OCI-LY7 (cell line): ENCODE data around the gene CRY2. TPM values are rescaled to one million over a fixed set of nuclear protein-coding genes. Genes with fewer than 3 reads are reported as not detected.
A peak's percentile ranks its signal among the peaks of the same experiment; 100 is the strongest.

ENCODE experiments used
- BruUV-seq: library from RNA; stranded (reverse); fragments of 400-500 nt; replicated peaks from 2 replicates; lab custom pipeline; 2021; lab: Mats Ljungman, UMichigan
- CTCF ChIA-PET: fragments of 300-600 bp; sonication (Branson Sonifier 250); formaldehyde crosslinking; loops from one replicate; lab custom pipeline; 2022; ENCODE audit warnings: antibody characterized with exemption; ENCODE audit not compliant: unreplicated experiment; lab: Charles Lee
- POLR2A ChIA-PET: fragments of 300-600 bp; sonication (Branson Sonifier 250); formaldehyde crosslinking; loops from one replicate; lab custom pipeline; 2022; ENCODE audit warnings: antibody characterized with exemption; lab: Charles Lee
- DNase-seq: peaks from one replicate; pipeline ENCODE4 v3.0.0-alpha.2; 2015; ENCODE audit warnings: low spot score
- H2AFZ ChIP-seq: fragments of 200-600 bp; sonication (generic), shearing (Covaris generic); 2 replicates; pipeline ENCODE4 v1.6.1; 2014; ENCODE audit warnings: mild to moderate bottlenecking, antibody characterized with exemption, low read length, moderate library complexity
- H3K27ac ChIP-seq: fragments of 200-600 bp; sonication (generic); 2 replicates; pipeline ENCODE4 v1.5.1; 2014; ENCODE audit warnings: mixed run types, low read depth, mild to moderate bottlenecking, moderate library complexity, low read length, inconsistent platforms; ENCODE audit not compliant: poor library complexity, severe bottlenecking
- H3K36me3 ChIP-seq: fragments of 200-600 bp; sonication (generic); 2 replicates; pipeline ENCODE4 v1.6.1; 2014; ENCODE audit warnings: mild to moderate bottlenecking, antibody characterized with exemption, low read length, moderate library complexity, mixed read lengths; ENCODE audit not compliant: insufficient read depth
- H3K4me1 ChIP-seq: fragments of 200-600 bp; sonication (generic); 2 replicates; pipeline ENCODE4 v1.5.1; 2014; ENCODE audit warnings: mild to moderate bottlenecking, low read length; ENCODE audit not compliant: insufficient read depth, poor library complexity, severe bottlenecking
- H3K4me2 ChIP-seq: fragments of 200-600 bp; sonication (generic); 2 replicates; pipeline ENCODE4 v1.6.1; 2014; ENCODE audit warnings: mild to moderate bottlenecking, low read length
- H3K4me3 ChIP-seq: fragments of 200-600 bp; sonication (generic); 2 replicates; pipeline ENCODE4 v1.5.1; 2014; ENCODE audit warnings: mild to moderate bottlenecking, low read depth, low read length; ENCODE audit not compliant: poor library complexity, severe bottlenecking
- H3K79me2 ChIP-seq: fragments of 200-600 bp; sonication (generic); 2 replicates; pipeline ENCODE4 v1.6.1; 2016; ENCODE audit warnings: low read depth, mild to moderate bottlenecking, low read length, moderate library complexity, mixed read lengths; ENCODE audit not compliant: insufficient read depth
- H3K9me2 ChIP-seq: fragments of 200-600 bp; sonication (generic); 2 replicates; pipeline ENCODE4 v1.6.1; 2016; ENCODE audit warnings: mild to moderate bottlenecking, low read length, mixed read lengths; ENCODE audit not compliant: insufficient read depth
- H3K9me3 ChIP-seq: fragments of 200-600 bp; sonication (generic); 2 replicates; pipeline ENCODE4 v1.6.1; 2014; ENCODE audit warnings: mild to moderate bottlenecking, mixed run types, low read length, mixed read lengths
- H4K20me1 ChIP-seq: fragments of 200-600 bp; sonication (generic); 2 replicates; pipeline ENCODE4 v1.6.1; 2014; ENCODE audit warnings: mild to moderate bottlenecking, antibody characterized with exemption, low read length, moderate library complexity, mixed read lengths; ENCODE audit not compliant: insufficient read depth
- CTCF ChIP-seq: fragments of 200-600 bp; sonication (generic); conservative IDR thresholded peaks from 2 replicates; pipeline ENCODE4 v1.5.1; 2014; ENCODE audit warnings: mild to moderate bottlenecking, antibody characterized with exemption, low read length, moderate library complexity, mixed read lengths
- EZH2phosphoT487 ChIP-seq: fragments of 200-600 bp; sonication (generic); IDR thresholded peaks from 2 replicates; pipeline ENCODE4 v1.6.1; 2018; ENCODE audit warnings: low read depth, borderline replicate concordance, mild to moderate bottlenecking, mixed run types, antibody characterized with exemption, low read length, moderate library complexity, mixed read lengths
- intact Hi-C: fragments of 100-400 bp; cut with micrococcal nuclease; formaldehyde crosslinking; loops from one replicate; pipeline ENCODE4 v1.10.0; 2022; ENCODE audit not compliant: unreplicated experiment
- total RNA-seq, 2 experiments: library from RNA; depleted of rRNA in 1 of 2; stranded (reverse); fragments of >200 nt in 1 of 2; shearing (Covaris generic) in 1 of 2; gene quantifications; 2 replicates each; pipeline ENCODE4 v1.2.3, GENCODE V29; 2014 to 2022

CRY2 gene
- total RNA-seq, 2 experiments from 2014 or later, result 19.2 to 24.6 TPM

- Histone ChIP-seq H3K79me2 (no peaks in the 10 kb centered on the region), H3K9me2 (no peaks in the 10 kb centered on the region)
Observed at GRCh38 chr11:45884596-45885185, 37.4 kb downstream of the CRY2 start.

GRCh38 chr11:45885274-45885920 lies 38.1 kb downstream of the CRY2 start, which contains the start of gene MAPK8IP1:
Gene MAPK8IP1, plus strand, starts transcription at chr11:45885651. Its CDS starts 170 bp downstream, at chr11:45885821.
- H3K9me3 ChIP-seq, result no peaks in the 10 kb centered on the region
- intact Hi-C loops, result no loop called here
- H3K4me1 ChIP-seq, result no peaks in the 10 kb centered on the region
- H3K27ac ChIP-seq, result no peak within 1 kb of the TSS
- H3K9me2 ChIP-seq, result no peaks in the 10 kb centered on the region
- H3K4me2 ChIP-seq, result peak within 1 kb of the TSS; percentile 83
- no TSS peak for BruUV-seq
- DNase-seq, result peak; percentile 59
- TF ChIP-seq EZH2phosphoT487 (no peak), CTCF (no peak)
- H3K36me3 ChIP-seq, result no peaks in the 10 kb centered on the region
- H2AFZ ChIP-seq, result no peak within 1 kb of the TSS
- ChIA-PET POLR2A (no interaction called here), CTCF (no interaction called here)
- H3K4me3 ChIP-seq, result peak within 1 kb of the TSS; percentile 57
- H4K20me1 ChIP-seq, result no peaks in the 10 kb centered on the region
- H3K79me2 ChIP-seq, result no peaks in the 10 kb centered on the region

More at GRCh38 chr11:45884596-45885185, 37.4 kb downstream of the CRY2 start:
- Histone ChIP-seq H3K4me3 (peak overlapping the region; percentile 57), H2AFZ (no peak overlapping the region), H3K4me2 (peak overlapping the region; percentile 83), H3K36me3 (no peaks in the 10 kb centered on the region), H3K4me1 (no peaks in the 10 kb centered on the region), H3K27ac (no peak overlapping the region), H3K9me3 (no peaks in the 10 kb centered on the region), H4K20me1 (no peaks in the 10 kb centered on the region)
- ChIA-PET CTCF (no interaction called here), POLR2A (no interaction called here)
- no peak for TF ChIP-seq CTCF
- TF ChIP-seq EZH2phosphoT487, result no peak
- intact Hi-C loops, result no loop called here
- BruUV-seq, result no TSS peak
- DNase-seq, result no peak
